ENCODE results near the gene KLHL36. TPM values are rescaled to one million over a fixed set of nuclear protein-coding genes. Genes with fewer than 3 reads are reported as not detected.

The KLHL36 gene
- total RNA-seq, 1 experiment from 2014 or later, result 56.1 TPM

DNA sequence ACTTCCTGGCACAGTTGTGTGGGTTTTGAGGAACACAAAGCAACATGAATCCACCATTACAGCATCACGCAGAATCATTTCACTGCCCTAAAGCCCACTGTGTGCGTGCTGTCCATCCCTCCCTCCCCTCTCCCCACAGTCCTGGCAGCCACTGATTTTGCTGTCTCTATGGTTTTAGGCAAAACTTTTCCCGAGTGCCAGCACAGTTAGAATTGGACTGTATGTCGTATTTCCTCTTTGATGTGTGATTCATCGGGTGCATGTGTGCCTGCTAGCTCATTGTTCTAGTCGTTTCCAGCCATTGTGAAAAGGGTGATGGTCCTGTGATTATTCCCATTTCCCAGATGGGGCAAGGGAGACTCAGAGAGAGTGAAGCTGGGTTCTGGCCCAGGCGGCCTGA, 12.7 kb downstream of the KLHL36 start (continued):
- TF ChIP-seq AFF4 (CRISPR knock-in tag; IDR thresholded peaks at IDR 0.05; ENCODE audit: borderline replicate concordance) (no peak), CTCF (IDR thresholded peaks at IDR 0.05) (no peak)

- no peaks in the 10 kb centered on the region for H3K9me3 Mint-ChIP-seq
- H3K4me3 Mint-ChIP-seq, result no peak overlapping the region
- ChIA-PET POLR2A (no interaction called here), CTCF (interaction anchor here (3.0 kb wide), 1 partner anchor 11 kb away, joined by 29 read pairs; no protein-coding TSS in a partner anchor)
- TF ChIP-seq ZNF317 (CRISPR knock-in tag; IDR thresholded peaks at IDR 0.05; ENCODE audit: borderline replicate concordance, low read depth) (no peak), CTCF (IDR thresholded peaks at IDR 0.05) (no peak), PREB (CRISPR knock-in tag; IDR thresholded peaks at IDR 0.05; ENCODE audit: borderline replicate concordance) (no peak), KAT7 (CRISPR knock-in tag; IDR thresholded peaks at IDR 0.05; ENCODE audit: borderline replicate concordance) (no peak), ATF1 (CRISPR knock-in tag; IDR thresholded peaks at IDR 0.05) (no peak), ZNF512 (CRISPR knock-in tag; IDR thresholded peaks at IDR 0.05; ENCODE audit: borderline replicate concordance) (no peak), NFE2L1 (CRISPR knock-in tag; IDR thresholded peaks at IDR 0.05) (no peak), ZNF423 (CRISPR knock-in tag; IDR thresholded peaks at IDR 0.05) (no peak), TEAD4 (CRISPR knock-in tag; IDR thresholded peaks at IDR 0.05) (no peak), FOXK1 (CRISPR knock-in tag; IDR thresholded peaks at IDR 0.05) (no peak), E2F1 (CRISPR knock-in tag; IDR thresholded peaks at IDR 0.05) (no peak), ELF4 (CRISPR knock-in tag; IDR thresholded peaks at IDR 0.05; ENCODE audit: low read depth) (no peak), ZNF416 (CRISPR knock-in tag; IDR thresholded peaks at IDR 0.05) (no peak), FOXP1 (CRISPR knock-in tag; IDR thresholded peaks at IDR 0.05; ENCODE audit: borderline replicate concordance) (no peak), GABPB1 (CRISPR knock-in tag; IDR thresholded peaks at IDR 0.05) (no peak), ZNF263 (CRISPR knock-in tag; IDR thresholded peaks at IDR 0.05; ENCODE audit: low read depth) (no peak)
- TF ChIP-seq, protein P1, sequence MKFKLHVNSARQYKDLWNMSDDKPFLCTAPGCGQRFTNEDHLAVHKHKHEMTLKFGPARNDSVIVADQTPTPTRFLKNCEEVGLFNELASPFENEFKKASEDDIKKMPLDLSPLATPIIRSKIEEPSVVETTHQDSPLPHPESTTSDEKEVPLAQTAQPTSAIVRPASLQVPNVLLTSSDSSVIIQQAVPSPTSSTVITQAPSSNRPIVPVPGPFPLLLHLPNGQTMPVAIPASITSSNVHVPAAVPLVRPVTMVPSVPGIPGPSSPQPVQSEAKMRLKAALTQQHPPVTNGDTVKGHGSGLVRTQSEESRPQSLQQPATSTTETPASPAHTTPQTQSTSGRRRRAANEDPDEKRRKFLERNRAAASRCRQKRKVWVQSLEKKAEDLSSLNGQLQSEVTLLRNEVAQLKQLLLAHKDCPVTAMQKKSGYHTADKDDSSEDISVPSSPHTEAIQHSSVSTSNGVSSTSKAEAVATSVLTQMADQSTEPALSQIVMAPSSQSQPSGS (CRISPR knock-in tag; IDR thresholded peaks at IDR 0.05; ENCODE audit: borderline replicate concordance, low read depth), result no peak
- TF ChIP-seq, protein P2, sequence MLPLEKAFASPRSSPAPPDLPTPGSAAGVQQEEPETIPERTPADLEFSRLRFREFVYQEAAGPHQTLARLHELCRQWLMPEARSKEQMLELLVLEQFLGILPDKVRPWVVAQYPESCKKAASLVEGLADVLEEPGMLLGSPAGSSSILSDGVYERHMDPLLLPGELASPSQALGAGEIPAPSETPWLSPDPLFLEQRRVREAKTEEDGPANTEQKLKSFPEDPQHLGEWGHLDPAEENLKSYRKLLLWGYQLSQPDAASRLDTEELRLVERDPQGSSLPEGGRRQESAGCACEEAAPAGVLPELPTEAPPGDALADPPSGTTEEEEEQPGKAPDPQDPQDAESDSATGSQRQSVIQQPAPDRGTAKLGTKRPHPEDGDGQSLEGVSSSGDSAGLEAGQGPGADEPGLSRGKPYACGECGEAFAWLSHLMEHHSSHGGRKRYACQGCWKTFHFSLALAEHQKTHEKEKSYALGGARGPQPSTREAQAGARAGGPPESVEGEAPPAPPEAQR (CRISPR knock-in tag; IDR thresholded peaks at IDR 0.05), result no peak
- TF ChIP-seq, protein P3, sequence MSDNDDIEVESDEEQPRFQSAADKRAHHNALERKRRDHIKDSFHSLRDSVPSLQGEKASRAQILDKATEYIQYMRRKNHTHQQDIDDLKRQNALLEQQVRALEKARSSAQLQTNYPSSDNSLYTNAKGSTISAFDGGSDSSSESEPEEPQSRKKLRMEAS (CRISPR knock-in tag; IDR thresholded peaks at IDR 0.05), result no peak
- ATAC-seq (no peak), DNase-seq (ENCODE audit: low spot score) (no peak)
- H3K36me3 Mint-ChIP-seq, result peaks cover 61% of the 10 kb centered on the region
- peaks cover 19% of the 10 kb centered on the region for H3K4me1 Mint-ChIP-seq
- H3K27ac Mint-ChIP-seq, result no peak overlapping the region
- no peaks in the 10 kb centered on the region for H3K27me3 Mint-ChIP-seq (ENCODE audit: low read depth)
Observed at GRCh38 chr16:84661418-84662060, 13.2 kb downstream of the KLHL36 start.
